Measurements from ENCODE around the gene ESRRA.
"Not testable (repeated sequence)": the region's sequence is repeated elsewhere in the genome, so short reads cannot be mapped to it uniquely, and the experiment has no call there.

ESRRA gene

GRCh38 chr11:64314146-64314804, 9.0 kb downstream of the ESRRA start:
- DNase-seq (ENCODE audit: low read depth), result no peak

GRCh38 chr11:64314805-64315561, 9.7 kb downstream of the ESRRA start:
- DNase-seq (ENCODE audit: low read depth), result no peak

- not testable (repeated sequence) for DNase-seq (ENCODE audit: low read depth)
Measured at GRCh38 chr11:64315667-64316526, 10.6 kb downstream of the ESRRA start.

GRCh38 chr11:64316672-64317324, 11.5 kb downstream of the ESRRA start:
- no peak for DNase-seq (ENCODE audit: low read depth)

DNA sequence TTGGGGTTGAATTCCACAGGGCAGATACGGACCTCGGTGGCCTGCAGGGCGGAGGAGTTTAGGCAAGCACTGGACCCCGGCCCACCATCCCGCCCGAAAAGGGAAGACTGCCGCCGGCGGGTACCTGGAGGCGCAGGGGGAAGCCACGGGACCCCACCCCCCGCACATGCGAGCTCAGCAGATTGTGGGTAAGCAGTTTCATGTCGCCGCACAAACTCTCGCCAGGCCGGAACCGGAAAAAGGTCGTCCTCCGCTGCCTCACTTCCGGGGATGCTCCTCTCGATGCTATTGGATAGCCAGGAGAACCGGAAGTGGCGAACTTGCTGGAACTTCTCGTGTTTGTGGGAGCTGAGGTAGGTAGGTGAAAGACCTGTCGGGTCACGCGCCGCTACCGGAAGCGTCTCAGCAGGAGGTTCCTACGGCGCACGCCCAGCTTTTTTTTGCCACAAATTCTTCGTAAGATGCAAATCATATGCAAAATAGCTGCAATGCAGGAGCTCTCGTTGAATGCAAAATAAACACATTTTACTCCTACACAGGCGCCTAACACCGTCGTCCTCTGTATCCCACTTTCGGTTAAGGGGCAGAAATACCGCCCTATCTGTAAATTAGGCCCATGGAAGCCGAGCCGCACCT, 12.1 kb downstream of the ESRRA start, which contains the start of gene TRMT112:
TSS of gene TRMT112 (minus strand) at position 235 of the 636 bp plus-strand sequence. CDS start at position 202, 33 bp downstream.
- peak; percentile 93 for DNase-seq (ENCODE audit: low read depth)

GRCh38 chr11:64317961-64318765, 12.8 kb downstream of the ESRRA start, which contains the start of gene PRDX5:
PRDX5 (plus strand) TSS chr11:64318121; CDS start chr11:64318216, 95 bp downstream.
- peak; percentile 95 for DNase-seq (ENCODE audit: low read depth)

GRCh38 chr11:64318766-64319761, 13.7 kb downstream of the ESRRA start:
- DNase-seq (ENCODE audit: low read depth), result no peak

DNA sequence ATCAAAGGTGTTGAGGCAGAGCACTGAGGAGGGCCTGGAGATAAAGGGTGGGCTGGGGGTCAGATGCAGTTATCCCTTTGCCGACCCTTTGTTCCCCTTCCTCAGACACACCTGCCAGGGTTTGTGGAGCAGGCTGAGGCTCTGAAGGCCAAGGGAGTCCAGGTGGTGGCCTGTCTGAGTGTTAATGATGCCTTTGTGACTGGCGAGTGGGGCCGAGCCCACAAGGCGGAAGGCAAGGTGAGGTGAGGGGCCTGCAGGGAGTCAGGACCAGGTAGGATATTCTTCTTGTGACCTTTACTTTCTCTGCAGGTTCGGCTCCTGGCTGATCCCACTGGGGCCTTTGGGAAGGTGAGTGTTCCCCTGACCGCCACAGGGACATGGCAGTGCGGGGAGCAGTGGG, 15.2 kb downstream of the ESRRA start:
- DNase-seq (ENCODE audit: low read depth), result no peak

- DNase-seq (ENCODE audit: low read depth), result no peak
Measured at GRCh38 chr11:64321026-64321425, 15.7 kb downstream of the ESRRA start.

GRCh38 chr11:64321533-64321932, 16.2 kb downstream of the ESRRA start:
- no peak for DNase-seq (ENCODE audit: low read depth)

- DNase-seq (ENCODE audit: low read depth), result no peak
Measured at GRCh38 chr11:64322925-64323260, 17.6 kb downstream of the ESRRA start.

DNA sequence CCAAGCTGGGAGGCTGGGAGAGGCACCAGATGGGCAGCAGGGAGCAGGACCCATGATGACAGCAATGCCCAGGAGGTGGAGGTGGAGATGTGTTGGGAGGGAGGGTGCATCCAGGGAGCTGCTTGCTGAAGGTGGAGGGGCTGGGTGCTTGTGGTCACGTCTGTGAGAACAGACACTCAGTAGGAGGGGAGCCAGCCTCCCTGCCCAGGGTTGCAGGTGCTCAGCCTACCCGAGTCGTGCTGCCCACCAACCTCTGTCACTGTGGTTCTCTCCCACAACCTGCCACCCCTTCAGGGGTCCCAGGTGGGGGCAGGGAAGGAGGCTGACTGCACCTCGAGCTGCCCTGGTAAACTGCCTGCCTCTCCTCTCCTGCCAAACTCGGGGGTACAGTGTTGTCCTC, 18.0 kb downstream of the ESRRA start:
- no peak for DNase-seq (ENCODE audit: low read depth)

GRCh38 chr11:64323984-64324383, 18.7 kb downstream of the ESRRA start:
- DNase-seq (ENCODE audit: low read depth), result not testable (repeated sequence)

DNA sequence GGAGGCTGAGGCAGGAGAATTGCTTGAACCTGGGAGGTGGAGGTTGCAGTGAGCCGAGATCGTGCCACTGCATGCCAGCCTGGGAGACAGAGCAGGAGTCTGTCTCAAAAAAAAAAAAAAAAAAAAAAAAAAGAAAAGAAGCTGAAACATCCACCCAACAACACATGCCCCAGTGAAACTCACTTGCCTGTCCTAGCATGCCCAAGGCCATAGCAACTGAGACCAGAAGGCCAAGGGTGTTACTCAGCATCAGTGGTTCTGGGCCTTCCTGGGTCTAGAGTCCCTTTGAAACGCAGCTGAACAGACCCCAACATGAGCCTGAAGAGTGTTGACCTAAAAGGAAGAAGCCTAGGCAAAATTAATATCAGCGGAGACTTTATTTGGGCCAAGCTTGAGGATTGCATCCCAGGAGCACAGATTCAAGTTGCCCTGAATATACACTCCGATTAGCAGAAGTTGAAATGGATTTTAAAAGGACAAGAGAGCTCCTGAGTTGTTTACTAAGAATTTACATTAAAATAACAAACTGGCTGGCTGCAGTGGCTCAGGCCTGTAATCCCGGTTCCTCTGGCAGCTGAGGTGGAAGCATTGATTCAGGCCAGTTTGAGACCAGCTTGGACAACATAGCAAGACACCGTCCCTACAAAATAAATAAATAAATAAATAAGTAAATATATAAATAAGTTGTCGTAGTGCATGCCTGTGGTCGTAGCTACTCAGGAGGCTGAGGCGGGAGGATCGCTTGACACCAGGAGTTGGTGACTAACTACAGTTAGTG, 19.6 kb downstream of the ESRRA start:
- no peak for DNase-seq (ENCODE audit: low read depth)

DNA sequence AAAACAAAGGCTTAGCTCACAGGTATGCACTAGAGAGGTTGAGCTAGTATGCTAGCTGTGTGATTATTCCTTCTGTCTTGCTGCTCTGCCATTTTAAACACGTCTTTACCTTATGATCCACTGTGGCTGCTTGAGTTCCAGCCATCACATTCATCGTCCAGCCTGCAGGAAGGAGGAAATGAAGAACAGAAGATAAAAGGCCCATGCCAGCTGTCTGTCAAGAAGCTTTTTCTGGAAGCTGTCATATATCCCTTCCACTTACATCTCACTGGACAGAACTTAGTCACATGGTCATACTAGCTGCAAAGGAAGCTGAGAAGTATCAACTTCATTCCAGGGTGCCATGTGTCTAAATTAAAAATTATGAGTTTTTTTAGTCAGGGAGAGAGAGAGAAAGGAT, 22.1 kb downstream of the ESRRA start:
- no peak for DNase-seq (ENCODE audit: low read depth)

DNA sequence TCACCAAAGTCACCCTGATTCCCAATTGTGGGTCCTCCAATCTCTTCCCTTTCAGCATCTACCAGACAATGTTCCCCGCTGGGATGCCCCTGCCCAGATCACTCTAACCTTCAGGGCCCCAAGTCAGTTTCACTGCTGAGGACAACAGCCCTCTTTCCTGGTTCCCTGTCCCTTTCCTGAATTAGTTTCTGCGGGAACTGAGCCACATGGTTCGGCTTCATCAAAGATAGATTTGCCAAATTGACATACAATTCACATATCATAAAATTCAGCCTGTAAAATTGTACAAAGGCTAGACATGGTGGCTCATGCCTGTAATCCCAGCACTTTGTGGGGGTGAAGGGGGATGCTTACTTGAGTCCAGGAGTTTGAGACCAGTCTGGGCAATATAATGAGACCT, 22.7 kb downstream of the ESRRA start:
- no peak for DNase-seq (ENCODE audit: low read depth)

DNA sequence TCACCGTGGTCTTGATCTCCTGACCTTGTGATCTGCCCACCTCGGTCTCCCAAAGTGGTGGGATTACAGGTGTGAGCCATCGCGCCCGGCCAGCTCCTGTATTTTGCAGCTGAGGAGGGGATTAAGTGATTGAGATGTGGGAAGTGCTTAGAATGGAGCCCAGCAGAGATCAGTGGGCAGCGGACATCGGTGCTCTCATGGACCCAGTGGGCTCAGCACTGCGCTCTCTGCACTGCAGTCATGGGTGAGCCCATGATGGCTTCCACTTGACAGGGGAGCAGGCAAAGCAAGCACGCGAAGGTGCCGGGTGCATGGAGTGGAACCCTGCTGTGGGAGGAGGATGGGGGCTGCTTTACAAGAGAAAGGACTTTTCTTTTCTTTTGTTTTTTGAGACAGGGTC, 25.6 kb downstream of the ESRRA start:
- no peak for DNase-seq (ENCODE audit: low read depth)

- DNase-seq (ENCODE audit: low read depth), result peak; percentile 80
Measured at GRCh38 chr11:64331569-64332371, 26.4 kb downstream of the ESRRA start.
